Measurements from ENCODE around the gene SLC5A1. TPM values are rescaled to one million over a fixed set of nuclear protein-coding genes. Genes with fewer than 3 reads are reported as not detected.

The SLC5A1 gene
- polyA plus RNA-seq, 2 of the 4 experiments (the other 2 are of a cell fraction) = 0.03 to 0.04 TPM

- Histone ChIP-seq H3K4me3 (no peak overlapping the region), H3K27ac (no peak overlapping the region), H3K4me1 (no peaks in the 10 kb centered on the region), H3K4me2 (no peak overlapping the region), H3K9me3 (no peaks in the 10 kb centered on the region)
- TF ChIP-seq POLR2AphosphoS2 (conservative IDR thresholded peaks at IDR 0.05; ENCODE audit: low read length) (no peak), POLR2A (IDR thresholded peaks at IDR 0.05; ENCODE audit: low read length) (no peak), TFCP2L1 (CRISPR knock-in tag; IDR thresholded peaks at IDR 0.05) (no peak), ZSCAN20 (CRISPR knock-in tag; IDR thresholded peaks at IDR 0.05) (no peak), NFE2L2 (conservative IDR thresholded peaks at IDR 0.05; ENCODE audit: low read length) (no peak)
- DNase-seq (ENCODE audit: low read depth in 1 of 2, low spot score in 1 of 2) (no peak), FAIRE-seq (no peak), ATAC-seq (no peak)
- ChIA-PET CTCF (interaction anchor here (1.1 kb wide), 1 partner anchor 126 kb away, joined by 3 read pairs; no protein-coding TSS in a partner anchor), POLR2A (no interaction called here)
- 0% methylated on average over 1 of the region's 1 CpG for WGBS (ENCODE audit: missing lambda C conversion rate)
These were observed 54.0 kb downstream of the SLC5A1 start for GRCh38 chr22:32097018-32097417.

GRCh38 chr22:32097881-32098499, 54.9 kb downstream of the SLC5A1 start:
- FAIRE-seq (no peak), ATAC-seq (no peak), DNase-seq (ENCODE audit: low read depth in 1 of 2, low spot score in 1 of 2) (no peak)
- TF ChIP-seq CBX2 (IDR thresholded peaks at IDR 0.05; ENCODE audit: borderline replicate concordance, low read depth) (no peak), REST (IDR thresholded peaks at IDR 0.05) (no peak), ELK1 (IDR thresholded peaks at IDR 0.05; ENCODE audit: low read depth, low read length) (no peak), ZFP36 (IDR thresholded peaks at IDR 0.05; ENCODE audit: borderline replicate concordance, partially characterized antibody) (no peak), KDM1A (IDR thresholded peaks at IDR 0.05; ENCODE audit: low read depth) (no peak), HDAC2 (IDR thresholded peaks at IDR 0.05) (no peak), JUN (IDR thresholded peaks at IDR 0.05) (no peak), EHF (CRISPR knock-in tag; IDR thresholded peaks at IDR 0.05) (no peak), NPAS2 (CRISPR knock-in tag; IDR thresholded peaks at IDR 0.05; ENCODE audit: borderline replicate concordance) (no peak), HOXB5 (CRISPR knock-in tag; IDR thresholded peaks at IDR 0.05) (no peak), RARB (CRISPR knock-in tag; IDR thresholded peaks at IDR 0.05) (no peak), RFX5 (IDR thresholded peaks at IDR 0.05) (no peak), NR3C1 (IDR thresholded peaks at IDR 0.05) (no peak), SMC3 (IDR thresholded peaks at IDR 0.05) (no peak)
- TF ChIP-seq, protein P1, sequence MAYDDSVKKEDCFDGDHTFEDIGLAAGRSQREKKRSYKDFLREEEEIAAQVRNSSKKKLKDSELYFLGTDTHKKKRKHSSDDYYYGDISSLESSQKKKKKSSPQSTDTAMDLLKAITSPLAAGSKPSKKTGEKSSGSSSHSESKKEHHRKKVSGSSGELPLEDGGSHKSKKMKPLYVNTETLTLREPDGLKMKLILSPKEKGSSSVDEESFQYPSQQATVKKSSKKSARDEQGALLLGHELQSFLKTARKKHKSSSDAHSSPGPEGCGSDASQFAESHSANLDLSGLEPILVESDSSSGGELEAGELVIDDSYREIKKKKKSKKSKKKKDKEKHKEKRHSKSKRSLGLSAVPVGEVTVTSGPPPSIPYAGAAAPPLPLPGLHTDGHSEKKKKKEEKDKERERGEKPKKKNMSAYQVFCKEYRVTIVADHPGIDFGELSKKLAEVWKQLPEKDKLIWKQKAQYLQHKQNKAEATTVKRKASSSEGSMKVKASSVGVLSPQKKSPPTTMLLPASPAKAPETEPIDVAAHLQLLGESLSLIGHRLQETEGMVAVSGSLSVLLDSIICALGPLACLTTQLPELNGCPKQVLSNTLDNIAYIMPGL (CRISPR knock-in tag; IDR thresholded peaks at IDR 0.05; ENCODE audit: borderline replicate concordance) = no peak
- Histone ChIP-seq H3K4me2 (no peak overlapping the region), H3K9me3 (no peaks in the 10 kb centered on the region), H3K4me3 (no peak overlapping the region), H3K27ac (no peak overlapping the region), H3K4me1 (no peaks in the 10 kb centered on the region)
- POLR2A ChIA-PET = no interaction called here
- CTCF ChIA-PET = interaction anchor here (1.1 kb wide), 1 partner anchor 127 kb away, joined by 3 read pairs; no protein-coding TSS in a partner anchor

All from A549 (cell line).